OCI-LY1 (cell line): ENCODE data around the gene CDH6.

Source experiments
- H2AFZ ChIP-seq: fragments of 200-600 bp; sonication (generic), shearing (Covaris generic); 2 replicates; pipeline ENCODE4 v1.6.0; 2014; ENCODE audit warnings: antibody characterized with exemption, mild to moderate bottlenecking, low read length
- H3F3A ChIP-seq: fragments of 200-600 bp; sonication (generic), shearing (Covaris generic); 2 replicates; pipeline ENCODE4 v1.6.0; 2014; ENCODE audit warnings: mild to moderate bottlenecking, antibody characterized with exemption, low read length, moderate library complexity; ENCODE audit not compliant: insufficient read depth
- H3K27ac ChIP-seq: fragments of 200-600 bp; sonication (generic); 2 replicates; pipeline ENCODE4 v1.5.1; 2014; ENCODE audit warnings: low read length, mixed run types, mild to moderate bottlenecking, low read depth; ENCODE audit not compliant: poor library complexity, severe bottlenecking
- H3K27me3 ChIP-seq: fragments of 200-600 bp; sonication (generic); 2 replicates; pipeline ENCODE4 v1.6.0; 2014; ENCODE audit warnings: antibody characterized with exemption, mild to moderate bottlenecking, low read length, moderate library complexity; ENCODE audit not compliant: insufficient read depth
- H3K36me3 ChIP-seq: fragments of 200-600 bp; sonication (generic); 2 replicates; pipeline ENCODE4 v1.6.1; 2014; ENCODE audit warnings: mild to moderate bottlenecking, antibody characterized with exemption, low read length, moderate library complexity, mixed read lengths; ENCODE audit not compliant: insufficient read depth
- H3K4me1 ChIP-seq: fragments of 200-600 bp; sonication (generic); 2 replicates; pipeline ENCODE4 v1.5.1; 2014; ENCODE audit warnings: mild to moderate bottlenecking, low read length, moderate library complexity; ENCODE audit not compliant: insufficient read depth, severe bottlenecking
- H3K4me2 ChIP-seq: fragments of 200-600 bp; sonication (generic), shearing (Covaris generic); 2 replicates; pipeline ENCODE4 v1.6.1; 2014; ENCODE audit warnings: low read length
- H3K4me3 ChIP-seq: fragments of 200-600 bp; sonication (generic); 2 replicates; pipeline ENCODE4 v1.5.1; 2014; ENCODE audit warnings: low read length, low read depth, mild to moderate bottlenecking, mixed read lengths; ENCODE audit not compliant: poor library complexity, severe bottlenecking
- H3K79me2 ChIP-seq: fragments of 200-600 bp; shearing (Covaris generic); 2 replicates; pipeline ENCODE4 v1.6.1; 2016; ENCODE audit warnings: mixed run types, low read length, mixed read lengths; ENCODE audit not compliant: insufficient read depth
- H3K9ac ChIP-seq: fragments of 200-600 bp; sonication (generic), shearing (Covaris generic); 2 replicates; pipeline ENCODE4 v1.6.1; 2014; ENCODE audit warnings: mild to moderate bottlenecking, low read length, mixed read lengths
- H3K9me2 ChIP-seq: fragments of 200-600 bp; sonication (generic), shearing (Covaris generic); 2 replicates; pipeline ENCODE4 v1.6.1; 2014; ENCODE audit warnings: low read depth, mild to moderate bottlenecking, low read length, mixed read lengths
- H3K9me3 ChIP-seq: fragments of 200-600 bp; shearing (Covaris generic); 2 replicates; pipeline ENCODE4 v1.6.1; 2014; ENCODE audit warnings: low read length, mixed read lengths
- H4K20me1 ChIP-seq: fragments of 200-600 bp; sonication (generic), shearing (Covaris generic); 2 replicates; pipeline ENCODE4 v1.6.0; 2016; ENCODE audit warnings: mild to moderate bottlenecking, low read length; ENCODE audit not compliant: insufficient read depth
- CTCF ChIP-seq: fragments of 200-600 bp; sonication (generic), shearing (Covaris generic); IDR thresholded peaks from 2 replicates; pipeline ENCODE4 v1.5.1; 2017; ENCODE audit warnings: mild to moderate bottlenecking, antibody characterized with exemption, low read length, moderate library complexity, mixed read lengths
- EZH2 ChIP-seq: fragments of 200-600 bp; sonication (generic), shearing (Covaris generic); IDR thresholded peaks from 2 replicates; pipeline ENCODE4 v1.8.0; 2017; ENCODE audit warnings: borderline replicate concordance, mixed run types, mild to moderate bottlenecking, antibody characterized with exemption, low read length, moderate library complexity, mixed read lengths

CDH6 gene

GRCh38 chr5:31225118-31225517, 31.6 kb downstream of the CDH6 start:
- Histone ChIP-seq H2AFZ (no peak overlapping the region), H3K4me1 (no peaks in the 10 kb centered on the region), H3K9me2 (no peaks in the 10 kb centered on the region), H3K4me2 (no peak overlapping the region), H3K79me2 (no peaks in the 10 kb centered on the region), H3K36me3 (no peaks in the 10 kb centered on the region), H3K4me3 (no peak overlapping the region), H3K27me3 (no peaks in the 10 kb centered on the region), H3K27ac (no peak overlapping the region), H3K9me3 (no peaks in the 10 kb centered on the region), H3K9ac (no peak overlapping the region), H3F3A (no peaks in the 10 kb centered on the region), H4K20me1 (no peaks in the 10 kb centered on the region)
- no peak for TF ChIP-seq CTCF
- no peak for TF ChIP-seq EZH2

- no peaks in the 10 kb centered on the region for H3K36me3 ChIP-seq
- H3K27ac ChIP-seq, result no peak overlapping the region
- TF ChIP-seq CTCF, result no peak
- TF ChIP-seq EZH2, result no peak
Observed at GRCh38 chr5:31225613-31226012, 32.1 kb downstream of the CDH6 start.

GRCh38 chr5:31226651-31227050, 33.2 kb downstream of the CDH6 start:
- no peak overlapping the region for H3K4me3 ChIP-seq
- no peak overlapping the region for H3K27ac ChIP-seq
- no peak overlapping the region for H3K9ac ChIP-seq
- no peak for TF ChIP-seq EZH2
- no peak for TF ChIP-seq CTCF
- H3K9me2 ChIP-seq, result no peaks in the 10 kb centered on the region
- H3K4me2 ChIP-seq, result no peak overlapping the region
- H4K20me1 ChIP-seq, result no peaks in the 10 kb centered on the region
- no peak overlapping the region for H2AFZ ChIP-seq
- H3K27me3 ChIP-seq, result no peaks in the 10 kb centered on the region
- H3K36me3 ChIP-seq, result no peaks in the 10 kb centered on the region
- H3K9me3 ChIP-seq, result no peaks in the 10 kb centered on the region
- no peaks in the 10 kb centered on the region for H3F3A ChIP-seq
- H3K79me2 ChIP-seq, result no peaks in the 10 kb centered on the region
- H3K4me1 ChIP-seq, result no peaks in the 10 kb centered on the region

More at GRCh38 chr5:31225613-31226012, 32.1 kb downstream of the CDH6 start:
- Histone ChIP-seq H3K4me1 (no peaks in the 10 kb centered on the region), H3F3A (no peaks in the 10 kb centered on the region), H3K4me3 (no peak overlapping the region), H3K9me3 (no peaks in the 10 kb centered on the region), H3K9ac (no peak overlapping the region), H3K4me2 (no peak overlapping the region), H2AFZ (no peak overlapping the region), H3K9me2 (no peaks in the 10 kb centered on the region), H3K79me2 (no peaks in the 10 kb centered on the region), H3K27me3 (no peaks in the 10 kb centered on the region), H4K20me1 (no peaks in the 10 kb centered on the region)
